IPS-11a (cell line): ENCODE results near the gene COL16A1.

Experiments
- H3K4me3 ChIP-seq: one replicate; pipeline ENCODE4 v1.5.1; 2013; ENCODE audit warnings: low read depth, low read length, control low read depth

COL16A1 gene

DNA sequence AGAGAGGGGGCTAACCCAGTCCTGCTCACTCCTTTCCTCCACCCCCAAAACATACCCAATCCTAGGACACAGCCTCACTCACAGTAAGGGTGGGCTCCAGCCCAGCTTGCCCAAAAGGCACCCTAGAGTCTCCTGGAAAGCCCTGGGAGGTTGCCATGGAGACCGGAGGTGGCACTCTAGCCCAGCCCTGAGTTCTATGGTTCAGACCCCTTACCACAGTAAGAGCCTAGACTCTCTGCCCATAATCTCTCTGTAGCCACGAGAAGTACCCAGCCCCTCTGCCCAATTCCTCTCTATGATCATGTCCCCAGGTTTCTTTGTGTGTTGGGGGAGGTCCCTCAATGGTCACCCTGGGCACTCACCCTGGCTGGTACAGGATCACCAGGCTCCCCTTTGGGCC, 14.4 kb downstream of the COL16A1 start:
- no peak overlapping the region for H3K4me3 ChIP-seq

DNA sequence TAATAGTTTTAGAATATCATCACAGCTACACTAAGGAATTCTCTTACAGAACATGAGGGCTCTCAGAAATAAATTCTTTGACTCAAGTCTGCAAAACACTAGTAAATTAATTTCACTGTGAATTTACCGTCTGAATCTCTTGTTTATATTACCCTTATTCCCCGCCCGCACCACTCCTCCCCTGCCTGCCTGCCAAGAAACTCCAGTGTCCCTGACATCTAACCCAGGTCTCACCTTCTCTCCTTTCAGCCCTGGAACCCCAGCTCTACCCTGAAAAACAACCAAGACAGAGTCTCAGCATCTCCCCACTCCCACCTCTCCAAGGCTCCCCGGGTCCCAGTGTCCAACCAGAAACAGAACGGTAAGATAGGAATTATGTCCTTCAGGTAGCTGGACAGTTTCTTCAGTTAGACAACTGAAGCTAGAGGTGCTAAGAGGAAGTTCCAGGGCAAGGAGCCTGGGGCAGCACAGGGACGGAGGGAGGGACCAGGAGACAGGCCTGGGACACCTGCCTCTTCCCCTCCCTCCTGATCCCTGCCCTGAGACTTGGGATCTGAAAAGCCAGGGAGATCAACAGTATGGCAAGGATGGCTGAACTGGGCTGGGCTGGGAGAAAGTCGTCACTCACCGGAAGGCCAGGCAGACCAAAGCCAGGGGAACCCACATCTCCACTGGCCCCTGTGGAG, 15.4 kb downstream of the COL16A1 start:
- no peak overlapping the region for H3K4me3 ChIP-seq

DNA sequence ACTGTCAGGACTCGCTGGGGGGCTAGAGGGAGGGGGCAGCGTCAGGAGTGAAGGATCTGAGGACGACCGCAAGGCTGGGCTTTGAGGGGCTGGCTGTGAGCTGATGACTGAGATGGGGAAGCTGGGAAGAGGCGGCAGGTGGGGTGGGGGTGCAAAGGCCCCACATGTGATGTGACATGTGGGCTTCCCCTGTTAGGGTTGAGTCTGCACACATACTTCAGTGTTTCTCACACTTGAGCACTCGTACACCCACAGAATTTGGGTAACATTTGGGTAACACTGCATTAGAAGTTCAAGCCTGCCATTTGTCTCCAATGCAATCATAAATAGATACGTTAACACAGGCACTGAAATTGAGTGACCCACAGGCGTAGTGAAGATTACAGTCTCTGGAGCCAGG, 16.2 kb downstream of the COL16A1 start:
- no peak overlapping the region for H3K4me3 ChIP-seq

DNA sequence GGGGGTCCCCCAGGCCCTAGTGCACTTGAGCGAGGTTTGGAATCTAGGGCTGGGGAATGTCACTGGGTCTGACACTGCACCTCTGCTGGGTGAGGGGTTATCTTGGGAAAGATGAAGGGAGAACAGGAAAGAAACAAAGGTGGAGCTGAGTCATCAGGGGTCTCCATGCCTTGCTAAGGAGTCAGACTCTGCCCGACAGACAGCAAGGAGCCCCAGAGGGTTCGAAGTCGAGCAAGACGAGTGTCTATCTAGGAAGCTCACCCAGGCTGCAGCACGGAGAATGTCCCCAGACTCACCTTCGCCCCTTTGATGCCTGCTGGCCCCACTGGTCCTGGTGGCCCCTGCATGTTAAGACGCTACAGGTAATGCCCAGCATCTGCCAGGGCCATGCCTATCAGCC, 18.0 kb downstream of the COL16A1 start:
- no peak overlapping the region for H3K4me3 ChIP-seq

DNA sequence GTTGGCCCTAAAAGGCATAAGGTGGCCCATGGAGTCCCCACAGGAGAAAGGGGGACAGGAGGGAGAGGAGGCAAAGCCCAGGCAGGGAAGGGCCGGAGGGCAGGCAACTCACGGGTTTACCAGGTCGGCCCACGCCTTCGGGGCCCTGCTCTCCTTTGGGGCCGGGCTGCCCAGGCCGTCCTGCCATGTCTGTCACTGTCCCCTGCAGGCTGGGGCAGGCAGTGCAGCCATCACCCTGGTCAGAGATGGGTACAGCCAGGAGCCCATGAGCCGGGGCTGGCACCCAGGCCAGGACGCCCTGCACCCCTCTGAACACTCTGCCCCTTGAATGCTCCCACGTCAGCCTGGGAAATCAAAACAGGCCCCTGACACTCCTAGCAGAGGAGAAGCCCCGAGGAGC, 19.8 kb downstream of the COL16A1 start:
- no peak overlapping the region for H3K4me3 ChIP-seq

DNA sequence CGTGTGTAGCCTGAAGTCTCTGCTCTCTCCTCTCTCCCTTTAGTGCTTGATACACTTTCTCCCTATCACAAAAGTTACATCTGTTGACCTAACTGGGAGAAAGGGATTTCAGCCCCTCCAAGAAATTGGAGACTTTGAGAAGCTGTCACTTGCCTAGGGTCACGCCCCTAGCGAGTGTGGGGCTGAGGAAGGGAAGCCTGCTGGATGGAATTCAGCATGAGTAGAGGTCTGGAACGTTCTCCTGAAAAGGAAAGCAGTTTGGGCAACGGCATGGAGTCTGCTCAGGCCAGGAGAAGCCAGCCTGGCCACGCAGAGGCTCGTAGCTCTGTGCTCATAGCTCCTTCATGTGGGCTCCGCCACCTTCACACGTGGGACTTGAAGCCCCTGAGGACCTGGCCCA, 22.4 kb downstream of the COL16A1 start:
- H3K4me3 ChIP-seq = no peak overlapping the region

DNA sequence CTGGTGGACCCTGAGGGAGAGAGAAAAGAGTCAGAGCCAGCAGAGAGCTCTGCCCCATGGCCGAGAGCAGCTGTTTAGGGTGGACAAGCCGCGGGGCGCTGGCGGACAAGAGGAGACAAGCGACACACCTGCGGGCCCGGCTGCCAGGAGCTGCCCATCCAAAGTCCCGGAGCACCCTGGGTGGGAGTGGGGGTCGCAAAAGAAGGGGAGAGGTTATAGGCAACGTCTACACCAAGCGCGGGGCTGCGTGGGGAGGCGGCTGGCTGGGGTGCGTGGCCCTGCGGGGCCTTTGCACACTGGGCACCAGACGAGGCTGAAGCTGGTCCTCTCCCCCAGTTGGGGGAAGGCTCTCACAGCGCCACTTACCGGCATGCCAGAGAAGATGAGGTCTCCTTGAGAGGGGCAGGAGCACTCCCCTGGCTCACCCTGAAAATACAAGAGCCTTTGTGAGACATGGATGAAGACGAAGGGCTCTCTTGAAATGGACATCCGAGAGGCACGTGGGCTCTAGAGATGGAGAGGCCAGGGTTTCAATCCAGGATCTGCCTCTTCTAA, 24.1 kb downstream of the COL16A1 start:
- no peak overlapping the region for H3K4me3 ChIP-seq

DNA sequence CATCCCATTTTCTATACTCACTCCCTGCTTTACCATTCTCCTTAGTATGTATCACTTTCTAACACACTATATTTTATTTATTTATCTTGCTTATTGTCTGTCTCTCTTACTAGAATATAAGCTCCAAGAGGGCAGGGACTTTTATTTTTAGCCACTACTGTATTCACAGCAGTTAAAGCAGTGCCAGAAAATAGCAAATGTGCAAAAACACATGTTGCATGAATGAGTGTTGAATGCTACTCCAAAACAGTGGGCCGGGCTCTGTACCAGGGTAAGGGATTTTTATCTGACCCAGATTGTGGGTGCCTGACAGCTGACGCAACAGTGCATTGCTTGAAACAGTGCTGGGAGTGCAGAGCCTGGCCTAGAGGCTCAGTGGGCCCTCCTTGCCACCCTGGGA, 24.7 kb downstream of the COL16A1 start:
- no peak overlapping the region for H3K4me3 ChIP-seq

DNA sequence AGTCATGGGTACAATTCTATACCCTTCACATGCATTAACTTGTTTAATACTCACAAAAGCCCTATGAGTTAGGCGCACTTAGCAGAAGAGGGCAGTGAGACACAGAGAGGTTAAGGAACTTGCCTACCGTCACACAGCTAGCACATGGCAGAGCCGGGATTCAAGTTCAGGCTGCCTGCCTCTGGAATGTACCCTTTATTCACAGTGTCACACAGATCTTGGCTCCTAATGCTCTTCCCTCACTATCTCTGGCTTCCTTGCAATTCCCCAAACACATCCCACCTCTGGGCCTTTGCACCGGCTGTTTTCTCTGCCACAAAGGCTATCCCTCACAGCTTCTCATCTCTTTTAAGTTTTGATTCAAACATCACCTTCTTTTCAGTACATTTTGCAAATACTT, 25.1 kb downstream of the COL16A1 start:
- no peak overlapping the region for H3K4me3 ChIP-seq

DNA sequence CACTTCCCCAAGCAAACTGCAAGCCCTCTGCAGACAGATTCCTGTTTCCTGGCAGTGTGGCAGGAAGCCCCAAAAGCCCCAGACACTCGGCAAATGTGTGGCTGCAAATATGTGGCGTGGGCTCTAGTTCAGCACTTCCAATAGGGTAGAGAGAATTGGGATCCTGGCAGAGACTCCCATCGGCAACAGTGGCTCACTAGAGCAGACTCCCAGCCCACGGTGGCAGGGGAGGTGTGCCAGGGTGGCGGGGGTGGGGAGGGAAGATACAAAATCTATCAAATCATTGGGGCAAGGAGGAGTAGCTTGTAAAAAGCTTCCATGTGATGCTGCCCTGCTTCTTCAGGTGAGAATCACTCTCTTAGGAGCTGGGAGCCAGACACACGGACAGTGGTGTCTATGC, 25.9 kb downstream of the COL16A1 start:
- H3K4me3 ChIP-seq = no peak overlapping the region

DNA sequence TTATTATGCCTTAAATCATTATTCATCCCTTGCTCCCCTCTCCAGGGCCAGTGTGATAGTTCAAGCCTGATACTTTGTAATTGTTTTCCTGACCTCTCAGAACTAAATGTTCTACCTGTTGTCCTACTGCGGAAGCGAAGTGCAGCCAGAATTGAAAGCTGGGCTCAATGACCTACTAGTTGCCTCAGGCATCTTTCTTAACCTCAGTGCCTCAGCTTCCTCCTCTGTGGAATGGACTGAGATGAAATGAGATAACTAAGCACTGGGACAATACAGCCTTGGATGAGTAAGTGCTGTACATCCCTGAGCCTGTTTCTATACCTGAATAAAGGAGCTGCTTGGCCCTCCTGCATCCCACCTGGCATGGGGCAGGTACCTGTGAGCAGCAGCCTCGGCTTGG, 26.4 kb downstream of the COL16A1 start:
- H3K4me3 ChIP-seq = no peak overlapping the region

DNA sequence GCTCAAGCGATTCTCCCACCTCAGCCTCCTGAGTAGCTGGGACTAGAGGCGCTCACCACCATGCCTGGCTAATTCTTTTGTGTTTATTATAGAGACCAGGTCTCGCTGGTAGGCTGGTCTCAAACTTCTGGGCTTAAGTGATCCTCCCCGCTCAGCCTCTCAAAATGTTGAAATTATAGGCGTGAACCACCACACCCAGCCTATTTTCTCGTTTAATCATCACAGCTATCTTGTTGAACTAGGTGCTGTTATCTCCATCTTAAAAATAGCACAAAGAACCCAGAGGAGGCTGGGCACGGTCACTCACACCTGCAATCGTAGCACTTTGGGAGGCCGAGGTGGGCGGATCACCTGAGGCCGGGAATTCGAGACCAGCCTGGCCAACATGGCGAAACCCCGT, 28.1 kb downstream of the COL16A1 start:
- no peak overlapping the region for H3K4me3 ChIP-seq

DNA sequence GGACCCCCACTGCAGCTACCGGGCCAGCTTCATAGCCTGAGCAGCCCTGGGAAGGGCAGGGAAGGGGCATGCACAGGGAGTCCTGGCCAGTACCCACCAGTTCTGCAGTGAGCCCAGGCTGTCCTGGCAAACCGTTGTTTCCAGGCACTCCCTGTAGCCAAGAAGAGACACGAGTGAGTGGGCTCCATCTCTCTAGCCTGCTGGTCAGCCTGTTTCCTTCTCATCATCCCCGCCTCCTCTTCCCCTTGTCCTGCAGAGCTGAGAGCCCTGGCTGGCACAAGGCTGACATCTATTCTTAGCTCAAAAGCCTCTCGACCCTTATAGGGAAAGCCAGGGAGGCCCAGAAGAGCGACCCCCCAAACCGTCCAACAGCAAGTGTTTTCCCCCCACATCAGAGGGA, 28.7 kb downstream of the COL16A1 start:
- H3K4me3 ChIP-seq = no peak overlapping the region

DNA sequence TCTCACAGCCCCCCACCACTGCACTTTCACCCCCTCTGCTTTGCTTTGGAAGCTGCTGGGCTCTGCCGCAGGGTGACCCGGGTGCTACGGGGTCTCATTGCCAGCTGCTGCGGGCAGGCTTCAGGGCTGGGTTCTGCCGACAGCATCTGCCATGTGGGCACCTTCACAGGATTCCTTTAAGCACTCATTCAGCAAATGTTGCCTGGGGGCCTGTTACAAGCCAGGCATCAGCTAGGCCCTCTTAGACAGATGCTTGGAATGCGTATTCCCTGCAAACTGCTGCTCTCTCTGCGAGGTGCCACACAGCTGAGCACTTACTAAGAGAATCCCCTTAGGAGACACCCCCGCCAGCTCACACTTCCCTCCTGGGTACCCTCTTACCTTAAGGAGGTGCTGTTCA, 29.2 kb downstream of the COL16A1 start:
- H3K4me3 ChIP-seq = no peak overlapping the region

DNA sequence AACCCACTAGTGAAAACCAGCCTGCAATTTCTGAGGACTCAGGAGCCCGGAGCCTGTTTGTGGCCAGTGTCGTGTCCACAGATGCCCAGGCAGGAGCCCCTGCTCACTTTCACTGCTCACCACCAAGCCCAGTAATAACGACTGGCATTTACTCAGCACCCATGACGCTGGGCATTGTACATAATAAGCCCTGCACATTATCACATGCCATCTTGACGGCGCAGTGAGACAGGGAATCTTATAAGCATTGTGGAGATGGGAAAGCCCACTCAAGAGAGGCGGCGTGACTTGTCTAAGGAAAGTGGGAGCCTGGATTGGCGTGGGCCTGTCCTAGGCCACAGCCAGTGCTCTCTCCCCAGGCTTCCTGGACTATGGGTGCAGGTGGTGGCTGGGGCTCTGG, 30.4 kb downstream of the COL16A1 start:
- no peak overlapping the region for H3K4me3 ChIP-seq

DNA sequence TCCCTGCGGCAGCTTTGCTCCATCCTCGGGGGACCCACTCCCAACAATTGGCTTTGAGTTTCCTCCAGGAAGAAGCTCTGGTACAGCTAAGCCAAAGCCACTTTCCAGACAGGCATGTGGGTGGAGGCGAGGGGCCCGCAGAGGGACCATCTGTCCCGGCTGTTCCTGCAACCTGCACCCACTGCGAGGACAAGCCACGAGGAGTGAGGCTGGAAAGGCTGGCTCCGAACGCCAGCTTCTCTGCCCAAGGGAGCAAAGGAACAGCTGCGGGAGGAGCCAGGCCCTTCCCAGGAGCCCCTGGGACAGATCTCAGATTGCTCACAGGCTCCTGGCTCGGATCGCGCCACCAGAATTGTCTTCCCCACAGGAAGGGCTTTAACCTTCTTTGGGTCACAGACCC, 30.8 kb downstream of the COL16A1 start:
- no peak overlapping the region for H3K4me3 ChIP-seq

DNA sequence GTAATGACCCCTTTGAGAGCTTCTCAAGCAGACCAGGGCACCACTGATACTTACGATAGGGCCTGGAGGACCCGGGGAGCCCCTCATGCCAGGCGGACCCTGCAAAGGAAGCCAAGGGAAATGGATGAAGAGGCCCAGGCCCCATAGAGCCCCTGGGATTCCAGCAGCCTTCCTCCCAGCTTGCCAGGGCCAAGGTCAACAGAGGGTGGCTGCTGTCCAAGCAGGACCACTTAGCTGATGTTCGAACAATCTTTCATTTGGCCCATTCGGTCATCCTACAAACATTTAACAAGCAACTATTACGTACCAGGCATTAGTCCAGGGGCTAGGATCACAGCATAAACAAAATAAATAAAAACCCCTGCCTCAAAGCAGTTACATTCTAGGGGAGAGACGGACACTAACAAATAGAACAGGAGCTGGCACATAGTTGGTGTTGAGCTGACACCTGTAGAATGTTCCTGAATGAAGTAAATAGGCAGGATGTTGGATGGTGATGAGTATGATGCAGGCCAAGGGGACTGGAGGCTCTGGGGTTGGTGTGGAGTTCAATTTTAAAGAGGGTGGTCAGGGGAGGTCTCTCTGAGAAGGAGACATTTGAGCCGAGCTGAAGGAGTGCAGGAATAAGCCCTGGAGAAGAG, 32.1 kb downstream of the COL16A1 start:
- no peak overlapping the region for H3K4me3 ChIP-seq

DNA sequence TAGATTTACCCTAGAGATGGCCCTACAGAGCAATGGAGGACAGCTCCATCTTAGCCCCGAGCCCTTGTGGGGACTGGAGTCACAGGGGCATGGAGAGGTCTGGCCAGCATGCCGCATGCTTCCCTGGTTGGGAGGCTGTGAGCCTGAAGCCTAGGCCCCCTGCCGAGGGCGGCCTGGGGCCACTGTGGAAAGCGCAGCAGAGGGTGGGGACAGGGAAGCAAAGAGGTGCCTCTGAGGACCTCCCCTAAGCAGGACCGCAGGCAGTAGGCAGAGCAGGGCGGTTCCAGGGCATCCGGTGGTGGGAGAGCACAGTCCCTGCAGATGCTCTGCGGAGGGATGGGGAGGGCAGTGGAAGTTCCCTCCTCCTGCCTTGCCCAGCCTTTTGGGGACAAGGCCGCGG, 32.7 kb downstream of the COL16A1 start:
- H3K4me3 ChIP-seq = no peak overlapping the region

DNA sequence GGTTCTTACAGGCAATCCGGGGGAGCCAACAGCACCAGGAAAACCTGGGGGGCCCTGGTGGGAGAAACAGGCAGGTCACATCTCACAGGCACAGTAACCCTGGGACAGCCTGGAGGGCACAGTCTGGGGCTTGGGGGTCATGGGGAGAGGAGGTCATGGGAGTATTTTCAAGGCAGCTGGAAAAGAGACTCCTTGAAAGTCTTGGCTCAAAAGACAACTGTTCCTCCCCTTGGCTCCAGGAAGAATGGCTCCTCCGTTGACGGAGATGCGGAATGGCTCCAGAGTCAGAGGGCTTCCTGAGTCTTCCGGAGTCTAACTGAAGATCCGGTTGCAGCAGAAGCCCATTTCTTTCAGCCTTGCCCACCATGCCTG, 33.2 kb downstream of the COL16A1 start:
- no peak overlapping the region for H3K4me3 ChIP-seq

DNA sequence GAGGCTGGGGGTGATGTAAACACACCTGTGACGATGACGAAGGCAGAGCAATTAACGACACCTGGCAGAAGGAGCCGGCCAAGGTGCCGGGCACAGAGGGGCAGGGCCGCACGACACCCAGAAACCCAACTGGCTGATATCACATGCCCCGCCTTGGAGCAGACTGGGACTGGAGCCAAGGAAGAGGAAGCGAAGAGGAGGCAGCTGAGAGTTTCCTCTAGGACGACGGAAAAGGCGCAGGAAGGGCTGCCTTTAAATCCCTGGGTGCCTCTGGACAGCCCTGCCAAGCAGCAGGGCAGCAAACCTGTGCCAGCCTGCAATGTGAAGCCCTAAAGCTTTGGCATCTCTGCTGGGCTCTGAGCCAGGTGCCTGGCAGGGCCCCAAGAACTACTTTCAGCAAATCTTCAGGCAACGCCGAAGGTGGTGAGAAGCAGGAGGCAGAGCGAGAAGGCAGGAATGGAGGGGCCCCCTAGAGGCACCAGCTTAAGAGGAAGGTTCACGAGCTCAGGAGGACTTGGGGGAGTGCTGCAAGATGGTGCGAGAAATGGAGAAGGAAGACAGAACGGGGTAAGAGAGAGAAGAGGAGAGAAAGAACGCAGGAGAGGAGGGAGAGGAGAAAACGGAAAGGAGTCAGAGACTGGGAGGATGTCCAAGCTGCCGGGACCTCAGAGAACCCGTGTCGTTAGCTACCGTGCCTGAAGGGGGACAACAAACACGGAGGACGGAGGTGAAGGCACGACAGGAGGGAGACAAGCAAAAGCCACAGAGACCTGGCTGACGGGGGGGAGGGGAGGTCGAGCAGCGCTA, 33.8 kb downstream of the COL16A1 start:
- H3K4me3 ChIP-seq = no peak overlapping the region

DNA sequence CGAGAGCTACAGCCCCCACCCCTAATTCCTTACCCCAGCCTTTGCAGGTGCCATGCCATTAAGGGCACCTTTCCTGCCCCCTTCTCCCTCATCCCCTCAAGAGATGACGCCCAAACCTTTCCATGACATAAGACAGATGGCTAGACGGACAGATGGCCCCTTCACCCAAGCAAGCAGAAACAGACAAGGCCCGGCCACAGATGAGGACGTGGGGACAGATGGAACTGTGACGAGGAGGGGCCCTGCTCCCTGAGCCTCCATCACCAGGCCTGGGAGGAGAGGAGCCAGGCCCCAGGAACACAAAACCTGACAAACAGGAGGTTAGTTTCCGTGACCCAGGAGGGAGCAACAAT, 34.4 kb downstream of the COL16A1 start:
- H3K4me3 ChIP-seq = no peak overlapping the region

DNA sequence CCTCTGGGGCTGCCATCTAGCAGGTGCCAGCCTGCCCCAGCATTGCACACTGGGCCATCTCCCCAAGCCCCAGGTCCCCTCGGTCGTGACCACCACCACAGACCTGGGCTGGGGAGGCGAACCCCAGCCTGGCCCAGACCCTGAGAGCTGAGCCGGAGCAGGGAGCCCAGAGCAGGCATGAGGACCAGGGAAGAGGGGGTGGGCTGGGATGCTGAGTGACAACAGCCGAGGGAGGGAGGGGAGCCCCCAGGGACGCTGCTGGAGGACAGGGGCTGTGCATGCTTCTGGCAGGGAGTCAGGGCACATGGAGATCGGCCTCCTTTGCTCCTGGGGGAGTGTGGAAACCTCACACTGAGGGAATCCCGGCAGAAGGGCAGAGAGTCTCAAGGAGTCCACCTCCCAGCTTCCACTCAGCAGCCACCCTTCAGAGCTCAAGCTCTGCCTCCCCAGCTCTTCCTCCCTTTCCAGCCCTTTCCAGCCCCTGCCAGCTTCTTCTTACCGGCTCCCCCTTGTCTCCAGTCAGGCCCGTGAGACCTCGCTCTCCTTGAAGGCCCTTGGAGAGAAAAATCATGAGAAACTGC, 35.4 kb downstream of the COL16A1 start:
- H3K4me3 ChIP-seq = no peak overlapping the region
